Activated CD4-positive, alpha-beta T cell treated with anti-CD3 and anti-CD28 coated beads, Interleukin-2, amount 50 U/mL, for 48 hours (primary cell): Measurements from ENCODE around the gene USP3.
"Not testable (repeated sequence)": the region's sequence is repeated elsewhere in the genome, so short reads cannot be mapped to it uniquely, and the experiment has no call there.

Experiments used
- DNase-seq, 2 experiments: peaks; one replicate each; pipeline ENCODE4 v3.0.0-alpha.2; 2020

Gene USP3

DNA sequence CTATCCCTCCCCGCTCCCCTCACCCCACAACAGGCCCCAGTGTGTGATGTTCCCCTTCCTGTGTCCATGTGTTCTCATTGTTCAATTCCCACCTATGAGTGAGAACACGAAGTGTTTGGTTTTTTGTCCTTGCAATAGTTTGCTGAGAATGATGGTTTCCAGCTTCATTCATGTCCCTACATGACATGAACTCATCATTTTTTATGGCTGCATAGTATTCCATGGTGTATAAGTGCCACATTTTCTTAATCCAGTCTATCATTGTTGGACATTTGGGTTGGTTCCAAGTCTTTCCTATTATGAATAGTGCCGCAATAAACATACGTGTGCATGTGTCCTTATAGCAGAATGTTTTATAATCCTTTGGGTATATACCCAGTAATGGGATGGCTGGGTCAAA lies 112.8 kb downstream of the USP3 start:
- not testable (repeated sequence) for DNase-seq

DNA sequence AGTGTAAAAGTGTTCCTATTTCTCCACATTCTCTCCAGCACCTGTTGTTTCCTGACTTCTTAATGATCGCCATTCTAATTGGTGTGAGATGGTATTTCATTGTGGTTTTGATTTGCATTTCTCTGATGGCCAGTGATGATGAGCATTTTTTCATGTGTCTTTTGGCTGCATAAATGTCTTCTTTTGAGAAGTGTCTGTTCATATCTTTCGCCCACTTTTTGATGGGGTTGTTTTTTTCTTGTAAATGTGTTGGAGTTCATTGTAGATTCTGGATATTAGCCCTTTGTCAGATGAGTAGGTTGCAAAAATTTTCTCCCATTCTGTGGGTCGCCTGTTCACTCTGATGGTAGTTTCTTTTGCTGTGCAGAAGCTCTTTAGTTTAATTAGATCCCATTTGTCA lies 113.2 kb downstream of the USP3 start:
- not testable (repeated sequence) for DNase-seq

DNA sequence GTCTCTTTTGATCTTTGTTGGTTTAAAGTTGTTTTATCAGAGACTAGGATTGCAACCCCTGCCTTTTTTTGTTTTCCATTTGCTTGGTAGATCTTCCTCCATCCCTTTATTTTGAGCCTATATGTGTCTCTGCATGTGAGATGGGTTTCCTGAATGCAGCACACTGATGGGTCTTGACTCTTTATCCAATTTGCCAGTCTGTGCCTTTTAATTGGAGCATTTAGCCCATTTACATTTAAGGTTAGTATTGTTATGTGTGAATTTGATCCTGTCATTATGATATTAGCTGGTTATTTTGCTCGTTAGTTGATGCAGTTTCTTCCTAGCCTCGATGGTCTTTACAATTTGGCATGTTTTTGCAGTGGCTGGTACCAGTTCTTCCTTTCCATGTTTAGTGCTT lies 116.4 kb downstream of the USP3 start:
- not testable (repeated sequence) for DNase-seq

DNA sequence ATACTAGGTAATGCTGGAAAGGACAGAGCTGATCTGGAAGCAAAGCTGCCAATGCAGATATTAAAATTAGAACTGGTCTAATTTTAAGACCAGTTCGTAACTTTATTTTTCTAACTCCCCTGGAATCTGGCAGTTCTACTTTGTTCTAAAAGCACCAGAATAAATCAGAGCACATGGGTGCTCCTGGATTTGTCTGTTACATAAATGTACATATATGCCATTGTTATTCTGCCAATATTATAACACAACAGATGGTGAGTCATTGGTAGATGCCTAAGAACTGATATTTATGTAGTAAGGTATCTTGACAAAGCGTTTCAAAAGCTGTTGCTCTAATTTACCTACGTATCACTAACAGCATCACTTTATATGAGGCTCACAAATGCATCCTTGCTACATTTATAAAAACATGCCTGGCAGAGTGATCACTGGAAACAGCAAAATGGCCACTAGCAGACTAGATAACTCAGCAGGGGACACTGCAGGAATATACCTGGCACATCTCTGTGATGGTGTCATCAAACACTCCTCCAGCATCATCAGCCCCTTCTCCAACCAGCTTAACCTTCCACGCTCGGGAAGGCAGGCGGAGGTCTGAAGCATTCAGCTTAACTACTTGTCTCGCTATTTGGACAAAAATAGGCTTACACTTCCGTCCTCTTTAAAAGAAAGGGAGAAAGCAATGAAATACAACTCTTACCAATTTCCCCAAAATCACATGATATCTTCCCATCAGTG lies 119.0 kb downstream of the USP3 start:
- no peak for DNase-seq

DNA sequence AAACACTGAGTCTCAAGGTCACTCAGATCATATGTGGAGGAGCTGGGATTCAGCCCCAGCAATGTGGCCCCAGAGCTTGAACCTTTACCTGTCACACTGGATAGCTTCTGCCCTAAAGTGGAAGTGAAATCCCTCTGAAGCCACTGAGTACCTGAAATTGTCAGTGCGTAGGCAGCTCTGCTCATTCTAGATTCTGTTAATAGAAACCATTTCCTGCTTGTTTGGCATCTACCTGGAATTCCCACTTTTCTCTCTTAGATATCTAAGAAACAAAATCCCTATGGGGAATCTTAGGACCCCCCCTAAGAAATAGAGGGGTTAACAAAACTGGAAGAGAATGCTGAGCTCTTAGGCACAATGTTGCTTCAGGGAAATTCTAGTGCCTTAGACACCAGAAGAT lies 122.6 kb downstream of the USP3 start:
- DNase-seq, result no peak

DNA sequence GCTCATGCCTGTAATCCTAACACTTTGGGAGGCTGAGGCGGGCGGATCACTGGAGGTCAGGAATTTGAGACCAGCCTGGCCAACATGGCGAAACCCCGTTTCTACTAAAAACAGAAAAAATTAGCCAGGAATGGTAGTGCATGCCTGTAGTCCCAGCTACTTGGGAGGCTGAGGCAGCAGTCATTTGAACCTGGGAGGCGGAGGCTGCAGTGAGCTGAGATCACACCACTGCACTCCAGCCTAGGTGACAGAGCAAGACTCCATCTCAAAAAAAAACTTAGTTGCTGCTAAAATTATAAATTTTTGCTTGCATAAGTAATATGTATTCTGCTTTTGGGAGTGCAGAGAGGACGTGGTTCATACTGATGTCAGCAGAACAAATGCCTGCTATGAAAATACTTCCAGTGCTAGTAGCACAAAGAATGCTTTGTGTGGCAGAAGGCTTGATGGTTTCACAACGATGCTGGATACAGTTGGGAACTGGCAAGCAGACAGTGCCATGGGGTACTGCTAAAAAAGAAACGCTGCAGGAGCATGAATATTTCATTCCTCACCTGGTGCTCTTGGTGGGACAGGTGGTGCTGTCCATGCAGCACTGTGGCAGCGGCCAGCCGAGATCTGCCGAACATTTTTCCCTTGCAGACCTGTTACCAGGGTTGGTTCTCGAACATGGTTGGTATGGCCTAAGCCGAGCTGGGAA lies 123.9 kb downstream of the USP3 start:
- DNase-seq, result no peak

DNA sequence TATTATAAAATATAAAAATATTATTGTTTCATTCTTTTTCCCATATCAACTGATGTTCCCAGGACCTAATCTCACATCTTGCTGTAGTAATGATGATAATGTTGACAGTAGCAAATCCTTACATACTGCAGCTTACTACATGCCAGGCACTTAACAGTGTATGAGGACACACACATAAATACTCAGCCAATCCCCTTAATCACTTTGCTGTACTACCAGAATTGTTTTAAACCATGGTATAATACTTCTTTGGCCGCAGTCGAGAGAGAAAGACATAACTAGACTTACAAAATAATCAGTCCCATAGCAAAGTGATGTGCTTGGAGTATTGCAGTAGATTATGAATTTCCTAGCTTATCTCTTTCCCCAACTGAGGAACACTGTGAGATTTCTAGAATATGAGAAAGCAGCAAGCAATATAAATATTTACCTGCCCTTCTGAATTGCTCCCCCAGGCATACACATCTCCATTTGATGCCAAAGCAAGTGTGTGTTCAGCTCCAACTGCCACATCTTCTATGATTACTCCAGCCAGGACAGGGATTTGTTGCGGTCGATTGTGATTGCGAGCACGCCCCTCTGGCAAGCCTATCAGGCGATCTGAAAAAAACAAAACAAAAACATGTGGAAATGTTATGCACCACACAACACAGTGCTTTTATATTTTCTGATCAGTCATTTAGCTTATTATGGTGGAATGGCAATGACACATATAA lies 125.8 kb downstream of the USP3 start:
- DNase-seq, result no peak

DNA sequence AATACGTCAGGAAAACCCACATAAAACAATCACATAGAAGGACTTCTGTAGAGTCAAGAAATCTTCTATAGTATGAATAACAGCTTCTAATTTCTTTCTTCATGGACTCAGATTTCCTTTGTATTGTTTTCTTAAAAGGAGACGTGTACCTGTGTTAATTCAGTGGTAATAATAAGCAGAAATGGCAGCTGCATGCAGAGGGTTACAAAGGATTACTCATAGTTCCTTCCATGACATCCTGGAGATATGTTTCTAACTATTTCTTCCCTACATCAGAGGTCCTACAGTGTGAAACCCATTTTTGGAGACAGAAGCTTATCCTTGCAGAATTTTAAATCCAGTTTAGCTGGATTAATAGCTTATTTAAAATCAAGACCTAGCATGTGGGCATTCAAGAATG lies 128.9 kb downstream of the USP3 start:
- no peak for DNase-seq

DNA sequence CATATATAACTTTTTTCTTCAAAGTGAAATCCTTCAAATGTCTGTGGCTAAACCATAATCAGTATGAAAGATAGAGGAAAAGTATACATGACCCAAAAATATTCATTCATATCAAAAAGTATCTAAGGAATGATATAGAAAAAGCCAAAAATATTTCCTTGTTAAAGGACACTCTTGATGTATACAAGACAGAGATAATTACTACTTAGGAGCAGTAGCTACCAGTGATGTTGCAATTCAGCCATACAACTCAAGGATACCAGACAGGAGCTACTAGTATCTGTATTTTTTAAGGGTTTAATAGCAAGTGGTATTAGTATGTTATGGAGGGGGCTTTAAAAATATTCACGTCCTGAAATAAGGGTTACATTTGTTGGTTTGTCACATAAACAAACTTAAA lies 129.8 kb downstream of the USP3 start:
- no peak for DNase-seq

DNA sequence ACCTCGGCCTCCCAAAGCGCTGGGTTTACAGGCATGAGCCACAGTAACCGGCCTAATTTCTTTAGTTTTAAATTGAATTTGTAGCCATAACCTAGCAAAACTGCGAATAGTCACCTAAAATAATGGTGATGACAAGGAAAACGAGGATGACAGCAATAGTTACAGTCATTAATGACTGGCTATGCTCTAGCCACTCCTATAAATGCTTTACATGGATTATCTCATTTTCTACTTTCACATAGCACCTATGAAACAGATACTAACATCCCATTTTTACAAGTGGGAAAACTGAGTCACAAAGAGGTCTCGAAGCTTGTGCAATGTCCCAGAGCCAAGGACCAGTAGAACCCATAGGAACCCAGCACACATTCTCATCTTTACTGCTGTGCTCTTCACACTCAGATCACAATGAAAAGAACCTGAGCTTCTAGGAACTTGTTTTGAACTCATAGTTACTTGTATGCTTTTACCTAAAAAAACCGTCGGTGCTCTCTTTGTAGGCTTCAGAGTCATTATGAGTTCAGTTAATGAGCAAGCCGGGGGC lies 132.2 kb downstream of the USP3 start:
- DNase-seq, result no peak

DNA sequence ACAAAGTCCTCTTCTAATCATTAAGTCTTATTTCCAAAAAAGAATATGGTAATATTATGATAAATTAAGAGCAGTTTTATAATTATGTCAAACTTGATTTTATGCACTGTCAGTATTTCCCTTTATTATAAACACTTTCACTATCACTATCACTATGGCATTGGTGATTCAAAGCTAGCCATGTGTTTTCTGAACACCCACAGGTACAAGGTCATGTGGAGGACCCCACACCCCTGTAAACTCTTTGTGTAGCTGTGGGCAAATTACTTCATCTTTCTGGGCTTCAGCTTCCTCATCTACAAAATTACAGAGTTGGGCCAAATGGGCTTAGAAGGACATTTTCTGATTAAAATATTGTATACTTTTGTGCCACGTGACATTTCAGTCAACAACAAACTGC lies 134.4 kb downstream of the USP3 start:
- DNase-seq, result no peak

DNA sequence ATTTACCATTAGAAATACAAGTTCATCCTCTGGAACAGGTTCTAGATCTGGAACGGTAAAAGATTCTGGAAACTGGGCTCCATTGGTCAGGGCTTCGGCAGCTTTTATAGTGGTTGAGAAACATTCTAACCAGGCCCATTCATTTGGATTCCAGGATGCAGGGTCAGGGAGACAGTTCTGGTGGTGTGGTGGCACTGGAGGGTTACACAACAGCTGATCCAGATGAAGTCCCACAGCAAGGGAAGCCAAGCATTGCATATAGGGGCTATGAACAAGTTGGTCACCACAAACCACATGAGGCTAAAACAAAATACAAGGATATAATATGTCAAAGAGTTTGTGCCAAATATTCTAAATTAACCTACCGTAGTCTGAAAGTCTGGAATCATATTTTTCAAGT lies 135.8 kb downstream of the USP3 start:
- no peak for DNase-seq
